CD4-positive, alpha-beta T cell treated with Interleukin-4 for 4 hours (primary cell): ENCODE data around the gene KLRC3.
"Not testable (repeated sequence)": the region's sequence is repeated elsewhere in the genome, so short reads cannot be mapped to it uniquely, and the experiment has no call there.

ENCODE experiments used
- DNase-seq: peaks from one replicate; pipeline ENCODE4 v3.0.0-alpha.2; 2020

Gene KLRC3

DNA sequence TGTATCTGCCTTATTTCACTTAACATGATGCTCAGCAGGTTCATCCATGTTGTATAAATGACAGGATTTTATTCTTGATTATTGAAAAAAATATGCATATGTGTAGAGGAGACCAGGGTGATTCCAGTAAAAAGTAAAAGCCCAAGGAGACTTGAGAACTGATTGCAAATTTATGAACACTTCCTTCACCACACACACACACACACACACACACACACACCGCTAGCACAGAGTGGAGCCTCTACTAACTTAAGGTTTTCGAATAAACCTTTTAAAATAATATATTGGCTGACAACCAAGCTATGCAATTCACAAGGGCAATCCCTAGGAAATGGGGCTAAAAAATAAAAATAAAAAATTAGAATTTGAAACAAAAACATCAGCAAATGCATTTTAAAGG lies 22.2 kb downstream of the KLRC3 start:
- no peak for DNase-seq

DNA sequence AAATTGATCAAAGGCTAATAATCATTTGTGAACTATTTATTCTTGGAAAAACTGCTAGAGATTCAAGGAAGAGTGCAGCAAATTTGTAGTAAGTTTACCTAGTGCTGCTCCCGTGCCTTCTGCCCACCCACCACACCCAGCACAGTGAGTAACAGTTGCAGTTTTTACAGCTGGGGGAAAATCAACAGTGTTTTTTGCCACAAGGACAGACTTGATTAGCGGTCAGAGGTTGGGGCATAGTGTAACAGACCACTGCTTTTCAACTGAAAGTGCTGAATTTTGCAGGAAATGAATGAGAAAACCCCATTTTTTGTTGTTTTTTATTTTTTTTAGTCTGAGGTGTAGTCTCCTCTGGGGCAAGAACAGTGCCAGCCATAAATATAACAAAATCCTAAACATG lies 23.1 kb downstream of the KLRC3 start:
- peak; percentile 87 for DNase-seq

DNA sequence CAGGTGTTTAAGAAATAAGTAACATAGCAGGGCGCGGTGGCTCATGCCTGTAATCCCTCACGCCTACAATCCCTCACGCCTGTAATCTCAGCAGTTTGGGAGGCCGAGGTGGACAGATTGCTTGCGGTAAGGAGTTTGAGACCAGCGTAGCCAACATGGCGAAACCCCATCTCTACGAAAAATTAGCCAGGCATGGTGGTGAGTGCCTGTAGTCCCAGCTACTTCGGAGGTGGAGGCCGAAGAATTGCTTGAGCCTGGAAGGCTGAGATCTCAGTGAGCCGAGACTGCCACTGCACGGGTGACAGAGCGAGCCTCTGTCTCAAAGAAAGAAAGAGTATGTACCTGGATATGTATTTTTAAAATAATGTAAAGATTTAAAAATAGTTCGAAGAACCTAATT lies 24.2 kb downstream of the KLRC3 start:
- not testable (repeated sequence) for DNase-seq

DNA sequence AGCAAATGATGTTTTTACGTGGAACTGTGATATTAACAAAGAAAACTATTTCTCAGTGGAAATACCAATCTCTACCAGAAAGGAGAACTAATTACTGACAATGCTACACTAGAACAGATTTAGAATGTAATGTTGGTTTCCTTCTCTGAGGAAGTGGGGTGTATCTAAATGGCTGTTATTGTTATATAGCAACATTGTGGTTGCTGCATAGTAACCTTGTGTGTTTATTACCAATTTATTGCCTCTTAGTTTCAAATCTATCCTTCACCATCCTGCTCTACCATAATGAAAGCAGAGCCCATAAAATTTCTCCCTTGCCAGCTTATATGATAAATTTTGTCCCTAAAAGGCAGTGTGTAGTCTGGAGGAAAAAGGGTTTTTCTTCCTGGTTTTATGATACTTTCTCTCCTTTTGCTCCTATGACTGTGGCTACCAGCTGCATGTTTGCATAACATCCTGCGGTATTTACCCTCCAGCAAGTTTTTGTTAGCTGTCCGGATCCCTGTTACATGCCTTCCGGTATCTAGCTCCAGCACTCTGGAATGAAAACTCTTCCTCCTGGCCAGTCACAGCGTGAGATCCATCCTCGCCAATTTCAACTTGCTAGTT lies 24.9 kb downstream of the KLRC3 start:
- DNase-seq, result peak; percentile 84

DNA sequence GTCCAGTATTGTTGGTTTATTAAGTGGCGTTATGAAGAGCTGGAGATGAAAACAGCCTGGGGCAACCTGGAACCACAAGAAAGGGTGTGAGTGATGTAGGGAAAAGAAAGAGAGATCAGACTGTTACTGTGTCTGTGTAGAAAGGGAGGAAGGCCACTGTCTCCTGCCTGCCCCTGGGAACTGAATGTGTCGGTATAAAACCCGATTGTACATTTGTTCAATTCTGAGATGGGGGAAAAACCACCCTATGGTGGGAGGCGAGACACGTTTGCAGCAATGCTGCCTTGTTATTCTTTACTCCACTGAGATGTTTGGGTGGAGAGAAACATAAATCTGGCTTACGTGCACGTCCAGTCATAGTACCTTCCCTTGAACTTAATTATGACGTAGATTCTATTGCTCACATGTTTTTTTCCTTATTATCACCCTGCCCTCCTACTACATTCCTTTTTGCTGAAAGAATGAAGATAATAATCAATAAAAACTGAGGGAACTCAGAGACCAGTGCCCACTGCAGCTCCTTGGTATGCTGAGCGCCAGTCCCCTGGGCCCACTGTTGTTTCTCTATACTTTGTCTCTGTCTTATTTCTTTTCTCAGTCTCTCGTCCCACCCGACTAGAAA lies 25.8 kb downstream of the KLRC3 start:
- DNase-seq, result peak; percentile 79

DNA sequence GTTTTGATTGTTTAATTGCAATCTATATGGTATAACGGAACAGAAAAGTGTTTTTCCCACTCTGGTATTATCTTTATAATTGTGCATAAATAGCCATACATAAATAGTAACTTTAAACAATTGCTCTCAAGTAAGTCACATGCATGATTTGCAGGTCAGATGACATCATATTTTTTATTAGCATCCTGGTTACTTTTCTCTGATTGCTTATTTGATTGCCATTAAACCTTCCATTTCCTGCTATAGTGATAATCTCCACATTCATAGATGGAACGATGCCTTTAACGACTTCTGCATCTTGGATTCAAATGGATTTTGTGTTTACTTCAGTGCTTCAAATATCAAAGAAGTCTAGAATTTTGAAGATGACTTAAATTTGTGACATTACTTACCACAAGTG lies 27.1 kb downstream of the KLRC3 start:
- DNase-seq, result no peak

DNA sequence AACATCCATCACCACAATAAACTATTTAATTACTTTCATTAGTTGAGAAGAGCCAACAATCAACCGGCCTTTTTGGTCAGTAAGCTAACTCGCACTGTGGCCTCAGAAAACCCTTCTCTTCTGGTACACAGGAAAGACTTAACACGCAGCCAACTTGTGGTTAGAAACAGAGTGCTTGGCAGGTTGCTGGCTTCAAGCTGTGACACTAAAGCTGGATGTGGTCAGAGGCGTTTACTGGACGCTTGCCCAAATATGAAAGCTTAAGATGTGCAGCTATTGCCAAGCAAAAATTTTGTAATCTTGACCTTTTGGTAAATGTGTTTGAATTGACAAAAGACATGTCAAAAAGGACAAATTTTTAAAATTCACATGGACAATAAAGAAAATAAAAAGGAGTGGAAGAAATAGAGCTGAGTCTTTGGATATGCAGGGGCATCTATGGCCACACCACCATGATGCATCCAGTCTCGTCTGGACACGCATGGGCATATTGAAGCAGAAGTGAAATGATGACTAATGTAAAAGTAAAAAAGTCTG lies 27.9 kb downstream of the KLRC3 start:
- DNase-seq, result peak; percentile 66

DNA sequence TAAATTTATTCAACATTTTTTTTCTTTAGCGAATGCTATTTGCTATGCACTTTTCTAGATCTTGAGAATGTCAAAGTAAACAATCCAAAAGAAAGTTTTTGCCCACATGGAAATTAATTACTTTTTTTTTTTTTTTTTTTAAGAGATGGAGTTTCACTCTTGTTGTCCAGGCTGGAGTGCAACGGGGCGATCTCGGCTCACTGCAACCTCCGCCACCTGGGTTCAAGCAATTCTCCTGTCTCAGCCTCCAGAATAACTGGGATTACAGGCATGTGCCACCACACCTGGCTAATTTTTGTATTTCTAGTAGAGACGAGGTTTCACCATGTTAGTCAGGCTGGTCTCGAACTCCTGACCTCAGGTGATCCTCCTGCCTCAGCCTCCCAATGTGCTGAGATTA lies 29.4 kb downstream of the KLRC3 start:
- not testable (repeated sequence) for DNase-seq

DNA sequence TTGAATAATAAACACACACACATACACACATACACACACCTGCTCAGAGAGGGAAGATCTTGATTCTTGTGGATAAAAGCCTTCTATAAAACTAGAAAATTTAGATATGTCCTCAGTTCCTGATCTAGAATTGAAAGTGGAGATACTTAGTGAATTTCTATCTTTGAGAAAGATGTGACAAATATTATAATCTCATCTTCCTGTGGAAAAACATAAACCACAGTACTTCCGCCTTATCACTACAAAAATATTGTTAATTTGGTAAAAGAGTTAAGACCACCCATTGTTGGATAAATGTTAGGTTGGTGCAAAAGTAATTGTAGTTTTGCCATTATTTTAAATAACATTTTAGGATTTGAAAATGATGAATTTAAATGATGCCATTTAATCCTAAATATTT lies 30.5 kb downstream of the KLRC3 start, which contains the start of gene KLRK1:
KLRK1 (minus strand) TSS at position 138 of the 400 bp plus-strand sequence. CDS start 1,231 bp downstream, outside the sequence.
- DNase-seq, result peak; percentile 51

DNA sequence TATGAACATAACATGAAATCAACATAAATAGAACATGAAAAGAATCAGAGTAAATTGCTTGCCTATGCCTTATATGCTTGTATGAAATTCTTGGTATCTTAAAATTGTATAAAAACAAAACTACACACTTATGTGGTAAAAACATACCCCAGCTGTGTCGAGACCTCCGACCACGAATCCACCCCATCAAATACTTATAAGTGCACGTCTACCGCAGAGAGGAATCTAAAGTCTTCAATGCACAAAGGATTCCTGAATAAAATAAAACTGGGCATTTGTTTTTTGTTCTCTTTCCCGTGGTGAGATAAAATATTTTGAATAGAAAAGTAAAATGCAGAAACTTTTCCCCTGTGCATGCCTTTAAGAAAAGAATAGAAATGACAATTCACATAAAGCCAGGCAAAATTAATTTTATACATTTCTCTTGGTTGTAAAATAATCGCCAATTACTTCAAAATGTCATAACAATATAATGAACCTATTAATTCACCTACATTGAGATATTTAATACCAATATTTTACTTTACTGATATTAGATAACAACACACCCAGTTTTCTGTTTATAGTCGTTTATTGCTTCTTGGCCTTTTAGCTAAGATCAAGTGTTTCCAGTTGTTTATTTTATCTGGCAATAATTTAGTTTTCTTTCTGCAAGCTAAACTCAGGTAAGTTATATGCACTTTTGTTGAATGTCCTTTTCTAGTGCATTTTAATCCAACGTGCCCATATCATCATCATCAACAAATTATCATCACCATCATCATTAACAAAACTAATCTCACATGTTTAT lies 31.6 kb downstream of the KLRC3 start:
- no peak for DNase-seq

DNA sequence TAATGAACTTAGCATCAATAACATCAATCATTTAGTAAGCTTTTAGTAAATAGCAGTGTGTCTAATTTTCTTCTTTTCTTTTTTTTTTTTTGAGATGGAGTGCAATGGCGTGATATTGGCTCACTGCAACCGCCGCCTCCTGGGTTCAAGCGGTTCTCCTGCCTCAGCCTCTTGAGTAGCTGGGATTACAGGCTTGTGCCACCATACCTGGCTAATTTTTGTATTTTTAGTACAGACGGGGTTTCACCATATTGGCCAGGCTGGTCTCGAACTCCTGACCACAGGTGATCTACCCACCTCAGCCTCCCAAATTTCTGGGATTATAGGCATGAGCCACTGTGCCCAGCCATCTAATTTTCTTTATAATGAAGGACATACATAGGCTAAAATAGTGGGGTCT lies 32.9 kb downstream of the KLRC3 start:
- not testable (repeated sequence) for DNase-seq

DNA sequence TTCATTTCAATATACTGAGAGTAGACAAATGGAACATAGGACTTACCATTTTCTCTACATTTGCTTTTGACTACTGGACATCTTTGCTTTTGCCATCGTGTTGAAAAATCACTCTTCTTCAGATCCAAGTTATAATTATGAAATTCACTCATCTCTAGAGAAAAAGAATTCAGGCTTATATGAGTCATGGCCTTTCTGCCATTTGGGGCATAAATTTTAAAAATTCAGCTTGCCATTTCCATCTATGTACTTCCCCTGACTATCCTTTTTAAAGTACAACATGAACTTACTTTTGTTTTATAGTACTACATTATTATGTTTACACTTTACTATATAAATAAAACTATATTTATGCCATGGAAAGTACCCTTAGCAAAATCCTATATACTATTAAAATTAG lies 33.5 kb downstream of the KLRC3 start:
- peak; percentile 56 for DNase-seq

DNA sequence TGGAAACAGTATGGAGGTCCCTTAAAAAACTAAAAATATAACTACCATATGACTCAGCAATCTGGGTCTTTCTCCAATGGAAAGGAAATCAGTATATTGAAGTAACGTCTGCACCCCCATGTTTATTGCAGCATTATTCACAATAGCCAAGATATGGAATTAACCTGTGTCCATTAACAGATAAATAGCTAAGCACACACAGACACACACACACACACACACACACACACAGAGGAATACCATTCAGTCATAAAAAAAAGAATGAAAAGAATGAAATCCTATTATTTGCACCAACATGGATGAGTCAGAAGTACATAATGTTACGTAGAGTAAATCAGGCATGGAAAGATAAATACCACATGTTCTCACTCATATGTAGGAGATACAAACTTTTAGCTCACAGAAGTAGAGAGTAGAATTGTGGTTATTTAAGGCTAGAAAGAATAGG lies 35.2 kb downstream of the KLRC3 start:
- DNase-seq, result peak; percentile 49

DNA sequence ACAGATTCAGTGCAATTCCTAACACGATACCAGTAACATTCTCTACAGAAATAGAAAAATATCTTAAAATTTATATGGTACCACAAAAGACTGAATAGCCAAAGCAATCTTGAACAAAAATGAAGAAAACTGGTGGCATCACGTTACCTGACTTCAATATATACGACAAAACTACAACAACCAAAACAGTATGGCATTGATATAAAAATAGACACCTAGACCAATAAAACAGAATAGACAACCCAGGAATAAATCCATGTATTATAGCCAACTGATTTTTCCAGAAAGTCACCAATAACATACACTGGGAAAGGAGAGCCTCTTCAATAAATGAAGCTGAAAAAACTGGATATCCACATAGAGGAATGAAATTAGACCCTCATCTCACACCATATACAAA lies 36.2 kb downstream of the KLRC3 start:
- no peak for DNase-seq

DNA sequence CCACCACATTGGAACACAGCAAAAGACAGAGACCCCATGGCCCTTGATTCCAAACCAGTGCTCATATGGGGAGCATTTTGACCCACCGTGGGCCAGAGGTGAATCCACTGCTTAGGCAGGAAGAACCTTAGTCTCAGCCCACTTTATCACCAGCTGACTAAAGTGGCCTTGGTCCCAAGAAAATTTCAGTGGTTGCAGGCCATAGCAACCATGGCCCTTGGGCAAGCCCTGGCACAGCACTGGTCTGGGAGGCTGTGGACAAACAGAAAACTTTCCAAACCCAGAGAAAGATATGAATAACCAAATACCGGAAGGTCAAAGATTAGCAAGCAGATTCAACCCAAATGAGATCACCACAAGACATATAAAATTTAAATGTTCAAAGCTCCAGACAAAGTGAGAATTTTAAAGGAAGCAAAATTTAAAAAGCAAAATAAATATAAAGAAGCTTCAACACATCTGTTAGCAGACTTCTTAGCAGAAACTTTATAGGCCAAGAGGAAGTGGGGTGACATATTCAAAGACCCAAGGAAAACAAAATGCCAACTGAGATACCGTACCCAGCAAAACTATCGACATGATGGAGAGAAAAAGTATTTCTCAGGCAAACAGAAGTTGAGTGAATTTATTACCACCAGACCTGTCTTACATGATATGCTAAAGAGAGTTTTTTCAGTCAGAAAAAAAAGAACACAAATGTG lies 38.3 kb downstream of the KLRC3 start:
- no peak for DNase-seq

DNA sequence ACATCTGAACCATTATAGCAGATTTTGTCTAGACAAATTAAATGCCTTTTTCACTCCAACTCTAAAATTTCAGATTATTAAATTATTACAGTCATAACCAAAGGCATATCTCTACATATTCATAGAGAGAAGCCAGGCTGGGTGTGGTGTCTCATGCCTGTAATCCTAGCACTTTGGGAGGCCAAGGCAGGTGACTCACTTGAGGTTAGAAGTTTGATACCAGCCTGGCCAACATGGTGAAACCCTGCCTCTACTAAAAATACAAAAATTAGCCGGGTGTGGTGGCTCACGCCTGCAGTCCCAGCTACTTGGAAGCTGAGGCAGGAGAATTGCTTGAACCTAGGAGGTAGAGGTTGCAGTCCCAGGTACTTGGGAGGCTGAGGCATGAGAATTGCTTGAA lies 41.7 kb downstream of the KLRC3 start:
- DNase-seq, result peak; percentile 63

DNA sequence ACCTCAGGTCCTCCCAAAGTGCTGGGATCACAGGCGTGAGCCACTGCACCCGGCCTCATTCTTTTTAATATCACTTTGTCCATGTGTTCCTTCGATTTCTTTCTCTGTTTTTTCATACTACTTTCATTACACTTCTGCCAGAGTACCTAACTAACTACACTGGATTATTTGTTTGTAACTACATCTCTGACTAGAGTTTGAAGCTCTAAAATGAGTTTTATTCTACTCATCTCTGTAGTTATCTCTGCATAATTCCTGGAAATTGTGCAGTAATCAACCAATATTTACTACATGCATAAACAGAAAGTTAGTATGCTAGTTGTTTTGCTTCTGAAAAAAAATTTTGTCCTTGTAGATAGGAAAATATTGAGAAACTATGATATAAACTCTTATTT lies 45.8 kb downstream of the KLRC3 start:
- no peak for DNase-seq

DNA sequence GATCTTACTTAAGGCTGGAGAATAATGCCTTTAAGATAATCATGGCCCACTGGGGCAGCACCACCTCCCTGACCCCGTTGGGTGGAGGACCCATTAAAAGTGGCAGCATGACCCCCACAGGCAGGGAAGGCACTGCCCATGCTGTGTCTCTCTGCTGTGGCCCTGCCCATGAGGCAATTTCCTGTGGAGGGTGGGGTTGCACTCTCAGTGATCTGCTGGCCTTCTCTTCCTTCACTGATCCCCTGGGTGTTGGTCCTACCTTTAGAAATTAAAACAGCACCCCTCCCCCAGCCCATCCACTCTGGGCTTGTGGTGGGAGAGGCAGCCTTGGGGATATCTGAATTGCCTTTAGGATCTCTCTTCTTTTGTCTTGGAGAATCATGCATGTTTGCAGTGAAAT lies 47.8 kb downstream of the KLRC3 start:
- peak; percentile 47 for DNase-seq

DNA sequence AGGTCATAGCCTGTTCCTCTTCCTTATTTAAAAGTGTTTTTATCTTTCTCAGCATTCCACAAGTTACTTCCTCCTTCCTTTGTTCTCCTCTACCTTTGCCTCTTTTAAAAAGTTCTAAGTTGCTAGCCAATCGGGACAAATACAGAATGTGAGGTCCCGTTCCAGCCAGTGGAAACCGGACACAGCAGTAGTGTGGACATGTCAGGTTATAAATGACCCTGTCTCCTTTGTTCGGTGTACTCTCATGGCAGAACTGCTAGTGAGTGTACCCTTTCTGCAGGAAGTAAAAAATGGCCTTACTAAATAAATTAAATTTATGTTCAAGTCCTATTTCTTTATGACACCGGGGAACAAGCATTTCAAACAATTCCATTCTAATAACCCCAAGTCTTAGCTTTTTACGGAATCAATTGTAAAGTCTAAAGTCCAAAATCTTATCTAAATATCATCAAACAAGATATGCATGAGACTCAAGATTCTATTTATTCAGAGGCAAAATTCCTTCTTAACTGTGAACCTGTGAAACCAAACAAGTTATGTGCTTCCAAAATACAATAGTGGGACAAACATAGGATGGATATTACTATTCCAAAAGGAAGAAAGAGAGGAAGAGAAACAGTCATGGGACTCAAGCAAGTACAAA lies 48.4 kb downstream of the KLRC3 start:
- not testable (repeated sequence) for DNase-seq

DNA sequence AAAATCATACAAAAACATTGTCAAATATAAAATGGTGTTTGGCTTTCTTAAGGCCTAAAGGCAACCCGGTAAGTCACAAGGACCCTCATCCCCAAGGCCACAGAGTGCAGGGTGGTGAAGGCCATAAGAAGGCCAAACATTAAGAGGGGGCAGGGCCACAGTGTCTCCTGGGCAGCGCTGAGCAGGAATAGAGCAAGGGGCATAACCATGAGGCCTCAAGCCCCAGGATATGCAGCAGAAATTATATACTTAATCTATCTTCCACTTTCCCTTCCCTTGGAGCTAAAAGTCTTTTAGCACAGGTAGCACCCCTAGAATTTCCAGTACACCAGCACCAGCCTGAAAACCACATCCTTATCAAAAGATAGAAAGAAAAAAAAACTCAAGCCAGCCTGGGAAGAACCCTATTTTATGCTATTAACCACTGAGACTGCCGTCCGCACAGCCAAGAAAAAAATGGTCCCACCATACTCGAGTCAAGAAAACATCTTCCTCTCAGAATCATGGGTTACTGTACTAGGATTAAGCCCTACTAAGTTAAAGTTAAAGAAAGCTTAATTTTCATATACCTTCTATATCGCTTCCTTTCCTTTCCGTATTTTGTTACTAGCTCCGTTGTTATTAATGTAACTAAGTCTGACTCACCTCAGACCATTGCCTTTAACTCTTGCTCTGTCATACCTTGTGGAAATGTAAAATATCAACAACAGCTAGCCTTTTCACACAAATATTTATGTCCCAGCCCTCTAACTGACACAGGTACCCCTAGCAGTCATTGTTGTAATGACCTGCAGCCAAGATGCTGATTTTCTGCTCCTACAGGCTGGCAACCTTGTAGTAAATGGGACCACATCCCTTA lies 50.6 kb downstream of the KLRC3 start:
- DNase-seq, result peak; percentile 63
